Fibroblast of the aortic adventitia (primary cell): ENCODE results near the gene GPR37L1. TPM values are rescaled to one million over a fixed set of nuclear protein-coding genes. Genes with fewer than 3 reads are reported as not detected.

Experiments
- DNase-seq: peaks from one replicate; pipeline ENCODE4 v3.0.0-alpha.2; 2010; ENCODE audit warnings: low read depth
- H3K4me3 ChIP-seq: 2 replicates; pipeline ENCODE4 v1.5.1; 2011; ENCODE audit warnings: low read depth, mild to moderate bottlenecking, control low read depth, low read length, moderate library complexity
- total RNA-seq: library from RNA; depleted of rRNA; stranded (reverse); fragments of >200 nt; gene quantifications from 2 replicates; pipeline ENCODE4 v1.2.3, GENCODE V29; 2012; ENCODE audit warnings: low replicate concordance
- TF ChIP-seq, protein P1 (sequence below): IDR thresholded peaks from 2 replicates; pipeline ENCODE4 v1.5.1; 2011; ENCODE audit warnings: mild to moderate bottlenecking, low read length, control low read depth, inconsistent platforms; ENCODE audit not compliant: insufficient read depth

The GPR37L1 gene
- total RNA-seq, 1 donor: not detected

DNA sequence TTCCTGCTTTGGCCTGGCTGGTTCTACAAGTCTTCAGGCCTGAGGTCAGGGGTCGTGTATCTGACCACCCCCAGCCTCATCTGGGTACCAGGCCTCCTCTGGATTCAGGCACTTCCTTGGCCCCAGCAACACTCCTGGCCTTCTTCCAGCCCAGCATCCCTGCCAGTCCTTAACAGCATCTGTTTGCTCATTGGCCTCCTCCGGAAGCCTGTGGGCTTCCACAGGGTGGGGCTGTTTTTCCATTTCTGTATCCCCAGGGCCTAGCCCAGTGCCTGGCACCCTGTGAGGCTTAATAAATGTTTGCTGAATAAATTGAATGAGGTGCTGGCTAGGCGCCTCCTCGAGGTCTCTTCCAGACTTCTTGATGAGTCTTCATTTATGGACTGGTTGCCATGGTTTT lies 21.5 kb upstream of the GPR37L1 start:
- TF ChIP-seq, protein P1, sequence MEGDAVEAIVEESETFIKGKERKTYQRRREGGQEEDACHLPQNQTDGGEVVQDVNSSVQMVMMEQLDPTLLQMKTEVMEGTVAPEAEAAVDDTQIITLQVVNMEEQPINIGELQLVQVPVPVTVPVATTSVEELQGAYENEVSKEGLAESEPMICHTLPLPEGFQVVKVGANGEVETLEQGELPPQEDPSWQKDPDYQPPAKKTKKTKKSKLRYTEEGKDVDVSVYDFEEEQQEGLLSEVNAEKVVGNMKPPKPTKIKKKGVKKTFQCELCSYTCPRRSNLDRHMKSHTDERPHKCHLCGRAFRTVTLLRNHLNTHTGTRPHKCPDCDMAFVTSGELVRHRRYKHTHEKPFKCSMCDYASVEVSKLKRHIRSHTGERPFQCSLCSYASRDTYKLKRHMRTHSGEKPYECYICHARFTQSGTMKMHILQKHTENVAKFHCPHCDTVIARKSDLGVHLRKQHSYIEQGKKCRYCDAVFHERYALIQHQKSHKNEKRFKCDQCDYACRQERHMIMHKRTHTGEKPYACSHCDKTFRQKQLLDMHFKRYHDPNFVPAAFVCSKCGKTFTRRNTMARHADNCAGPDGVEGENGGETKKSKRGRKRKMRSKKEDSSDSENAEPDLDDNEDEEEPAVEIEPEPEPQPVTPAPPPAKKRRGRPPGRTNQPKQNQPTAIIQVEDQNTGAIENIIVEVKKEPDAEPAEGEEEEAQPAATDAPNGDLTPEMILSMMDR: no peak
- DNase-seq: peak; percentile 33
- H3K4me3 ChIP-seq: no peak overlapping the region

DNA sequence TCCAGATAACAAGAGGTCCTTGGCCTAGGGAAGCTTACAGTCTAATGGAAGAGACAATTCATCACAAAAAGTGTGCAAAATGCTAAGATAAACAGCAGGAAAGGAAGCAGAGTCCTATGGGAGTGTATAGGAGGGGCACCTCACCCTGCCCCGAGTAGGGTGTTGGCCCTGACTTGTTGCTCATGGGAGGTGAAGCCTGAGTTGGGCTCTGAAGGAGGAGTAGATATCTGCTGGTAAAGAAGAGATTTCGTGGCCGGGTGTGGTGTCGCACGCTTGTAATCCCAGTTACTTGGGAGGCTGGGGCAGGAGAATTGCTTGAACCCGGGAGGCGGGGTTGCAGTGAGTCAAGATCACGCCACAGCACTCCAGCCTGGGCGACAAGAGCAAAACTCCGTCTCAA lies 18.6 kb upstream of the GPR37L1 start:
- H3K4me3 ChIP-seq: no peak overlapping the region
- TF ChIP-seq, protein P1: no peak
- no peak for DNase-seq

DNA sequence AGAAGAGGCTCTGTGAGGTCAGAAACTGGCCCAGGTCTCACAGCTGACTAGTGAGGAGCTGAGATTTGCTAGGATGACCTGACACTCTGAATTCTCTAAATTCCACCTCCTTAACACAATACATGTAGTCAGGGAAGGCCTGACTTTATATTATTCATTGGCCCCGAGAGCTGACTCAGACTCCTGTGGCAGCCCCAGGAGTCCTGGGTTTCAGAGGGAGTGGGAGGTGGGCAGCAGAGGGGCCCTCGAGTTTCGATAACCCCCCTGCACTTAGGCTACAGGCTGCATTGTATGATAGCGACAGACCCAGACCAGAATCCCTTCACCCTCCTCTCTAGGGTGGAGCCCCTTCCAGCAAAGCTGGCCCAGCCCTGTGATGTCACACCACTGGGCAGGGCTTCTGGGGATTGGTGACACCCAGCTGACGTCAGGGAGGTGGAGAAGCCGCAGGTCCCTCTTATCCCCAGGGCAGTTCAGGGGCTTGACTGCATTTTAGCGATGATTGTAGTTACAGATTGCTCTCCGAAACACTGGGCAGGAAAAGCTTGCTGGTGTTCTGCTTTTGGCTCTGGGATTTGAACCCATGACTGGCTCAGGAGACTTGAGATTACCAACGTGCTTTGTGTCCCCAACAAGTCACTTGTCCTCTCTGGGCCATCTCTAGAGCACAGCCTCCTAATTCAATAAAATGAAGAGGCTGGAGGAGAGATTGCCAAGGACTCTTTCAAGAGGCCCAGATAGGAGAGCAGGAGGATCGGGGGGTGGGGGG lies 17.0 kb upstream of the GPR37L1 start:
- H3K4me3 ChIP-seq: no peak overlapping the region
- peak; percentile 73 for DNase-seq
- TF ChIP-seq, protein P1: no peak

GRCh38 chr1:202106340-202107254 lies 16.1 kb upstream of the GPR37L1 start:
- TF ChIP-seq, protein P1: no peak
- no peak overlapping the region for H3K4me3 ChIP-seq
- DNase-seq: no peak

- DNase-seq: no peak
- TF ChIP-seq, protein P1: no peak
Measured at GRCh38 chr1:202107321-202107761, 15.4 kb upstream of the GPR37L1 start.

GRCh38 chr1:202107801-202108731 lies 14.7 kb upstream of the GPR37L1 start:
- DNase-seq: peak; percentile 35
- no peak overlapping the region for H3K4me3 ChIP-seq
- TF ChIP-seq, protein P1: no peak

More at GRCh38 chr1:202107321-202107761, 15.4 kb upstream of the GPR37L1 start:
- no peak overlapping the region for H3K4me3 ChIP-seq
